Transverse colon (tissue), 3 donors: ENCODE results near the gene TRIM3.

Experiments
- CTCF ChIP-seq, 5 experiments: fragments of 200-600 bp in 3 of 5; fragments of 450-650 bp in 2 of 5; sonication (generic) in 3 of 5; IDR thresholded peaks; 1 replicate in 2 of 5; 2 replicates in 3 of 5; pipeline ENCODE4 v1.5.1; 2016 to 2017; ENCODE audit warnings: antibody characterized with exemption in 5 of 5, inconsistent platforms in 3 of 5, mild to moderate bottlenecking in 2 of 5, moderate library complexity in 1 of 5
- EP300 ChIP-seq: sonication (generic); formaldehyde crosslinking; IDR thresholded peaks from one replicate; pipeline ENCODE4 v1.6.1; 2017; ENCODE audit warnings: antibody characterized with exemption, low read depth

- TF ChIP-seq CTCF (IDR thresholded peaks at IDR 0.05) = no peak
- TF ChIP-seq EP300 = no peak
These were observed 71.7 kb downstream of the TRIM3 start for GRCh38 chr11:6402061-6402470.
